Sigmoid colon (tissue), 7 donors: ENCODE data around the gene LILRA2. TPM values are rescaled to one million over a fixed set of nuclear protein-coding genes. Genes with fewer than 3 reads are reported as not detected.
"Not testable (repeated sequence)": the region's sequence is repeated elsewhere in the genome, so short reads cannot be mapped to it uniquely, and the experiment has no call there.

Experiments
- DNase-seq: peaks from one replicate; pipeline ENCODE4 v3.0.0-alpha.2; 2019
- H3K27ac ChIP-seq, 4 donors: fragments of 200-600 bp; sonication (generic); one replicate each; pipeline ENCODE4 v1.5.1; 2016 to 2019; ENCODE audit warnings: mild to moderate bottlenecking in 1 of 4
- H3K27me3 ChIP-seq, 3 donors: fragments of 200-600 bp; sonication (generic); one replicate each; pipeline ENCODE4 v1.5.1; 2019; ENCODE audit warnings: mild to moderate bottlenecking in 1 of 3
- H3K36me3 ChIP-seq, 4 donors: fragments of 200-600 bp; sonication (generic); one replicate each; pipeline ENCODE4 v1.5.1; 2016 to 2019
- H3K4me1 ChIP-seq, 4 donors: fragments of 200-600 bp; sonication (generic); one replicate each; pipeline ENCODE4 v1.5.1; 2017 to 2019
- H3K4me3 ChIP-seq, 4 donors: fragments of 200-600 bp; sonication (generic); one replicate each; pipeline ENCODE4 v1.5.1; 2017 to 2019; ENCODE audit warnings: mild to moderate bottlenecking in 2 of 4, moderate library complexity in 1 of 4
- H3K9me3 ChIP-seq, 4 donors: fragments of 200-600 bp in 3 of 4; sonication (generic) in 3 of 4; one replicate each; pipeline versions ENCODE4 v1.5.1 to v1.6.1; 2013 to 2019
- EP300 ChIP-seq, 4 donors: sonication (generic); formaldehyde crosslinking; IDR thresholded peaks; one replicate each; pipeline ENCODE4 v1.6.1; 2017; ENCODE audit warnings: antibody characterized with exemption in 4 of 4
- POLR2A ChIP-seq, 2 donors: fragments of 450-650 bp; IDR thresholded peaks; one replicate each; pipeline ENCODE4 v1.6.1; 2016; ENCODE audit warnings: antibody characterized with exemption in 2 of 2, mild to moderate bottlenecking in 2 of 2, moderate library complexity in 2 of 2
- POLR2AphosphoS5 ChIP-seq, 4 donors: sonication (generic); formaldehyde crosslinking; IDR thresholded peaks; one replicate each; pipeline ENCODE4 v1.6.1; 2017; ENCODE audit warnings: antibody characterized with exemption in 4 of 4
- WGBS, 2 donors: extraction: QIAGEN DNeasy Blood & Tissue Kit; methylation state at CpG; one replicate each; pipeline ENCODE4 v1.1.7; 2013; 5-methylcytosine and 5-hydroxymethylcytosine counted together
- intact Hi-C: fragments of 100-400 bp; cut with DNase I; formaldehyde crosslinking; loops from one replicate; pipeline ENCODE4 v1.15.1; 2023
- polyA plus RNA-seq, 3 donors: library from polyadenylated mRNA; stranded (reverse); fragments of 200-250 nt; gene quantifications; one replicate each; pipeline ENCODE4 v1.2.3, GENCODE V29; 2013
- small RNA-seq, 3 donors: library from RNA; depleted of rRNA; stranded (forward); fragments of <200 nt; gene quantifications; one replicate each; pipeline ENCODE3, GENCODE V24; 2016
- total RNA-seq, 4 donors: library from RNA; depleted of rRNA; stranded (reverse); fragments of >200 nt; gene quantifications; one replicate each; pipeline ENCODE4 v1.1.0, GENCODE V29; 2016
- TF ChIP-seq, protein P1 (sequence below), 4 experiments: fragments of 450-650 bp in 3 of 4; fragments of 200-600 bp in 1 of 4; IDR thresholded peaks; one replicate each; pipeline ENCODE4 v1.5.1; 2016 to 2019; ENCODE audit warnings: antibody characterized with exemption in 4 of 4, mild to moderate bottlenecking in 3 of 4, moderate library complexity in 2 of 4
- donor health status: healthy with polysubstance abuse.
- donor health status: Bipolar disorder and iron deficiency.
- donor health status: healthy.

The LILRA2 gene
- total and polyA plus RNA-seq, 7 donors: 0.66 to 3.4 (median 3.2) TPM; not detected in 1

DNA sequence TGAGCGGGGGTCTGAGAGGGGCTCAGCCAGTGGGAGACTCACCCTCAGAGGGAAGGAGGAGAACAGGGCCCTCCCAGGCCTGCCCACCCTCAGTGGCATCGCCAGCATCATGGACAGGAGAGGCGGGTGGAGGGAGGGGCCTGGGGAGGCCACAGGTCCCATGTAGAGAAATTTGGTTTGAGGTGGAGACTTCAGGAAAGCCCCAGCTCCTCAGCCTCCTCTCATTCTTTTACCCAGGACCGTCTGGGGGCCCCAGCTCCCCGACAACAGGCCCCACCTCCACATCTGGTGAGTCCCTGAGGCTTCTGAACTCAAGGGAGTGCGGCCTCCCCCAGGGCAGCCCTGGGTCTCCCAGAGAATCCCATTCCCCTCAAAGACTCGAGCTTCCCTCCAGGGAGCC, 59.8 kb downstream of the LILRA2 start:
- no peak for TF ChIP-seq POLR2AphosphoS5 (IDR thresholded peaks at IDR 0.05)
- TF ChIP-seq EP300 (IDR thresholded peaks at IDR 0.05): no peak
- no peak for TF ChIP-seq POLR2A (IDR thresholded peaks at IDR 0.05)
- TF ChIP-seq, protein P1, sequence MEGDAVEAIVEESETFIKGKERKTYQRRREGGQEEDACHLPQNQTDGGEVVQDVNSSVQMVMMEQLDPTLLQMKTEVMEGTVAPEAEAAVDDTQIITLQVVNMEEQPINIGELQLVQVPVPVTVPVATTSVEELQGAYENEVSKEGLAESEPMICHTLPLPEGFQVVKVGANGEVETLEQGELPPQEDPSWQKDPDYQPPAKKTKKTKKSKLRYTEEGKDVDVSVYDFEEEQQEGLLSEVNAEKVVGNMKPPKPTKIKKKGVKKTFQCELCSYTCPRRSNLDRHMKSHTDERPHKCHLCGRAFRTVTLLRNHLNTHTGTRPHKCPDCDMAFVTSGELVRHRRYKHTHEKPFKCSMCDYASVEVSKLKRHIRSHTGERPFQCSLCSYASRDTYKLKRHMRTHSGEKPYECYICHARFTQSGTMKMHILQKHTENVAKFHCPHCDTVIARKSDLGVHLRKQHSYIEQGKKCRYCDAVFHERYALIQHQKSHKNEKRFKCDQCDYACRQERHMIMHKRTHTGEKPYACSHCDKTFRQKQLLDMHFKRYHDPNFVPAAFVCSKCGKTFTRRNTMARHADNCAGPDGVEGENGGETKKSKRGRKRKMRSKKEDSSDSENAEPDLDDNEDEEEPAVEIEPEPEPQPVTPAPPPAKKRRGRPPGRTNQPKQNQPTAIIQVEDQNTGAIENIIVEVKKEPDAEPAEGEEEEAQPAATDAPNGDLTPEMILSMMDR (IDR thresholded peaks at IDR 0.05): no peak
- WGBS, 2 donors: 61 to 67% methylated on average over 7 of the region's 7 CpGs
- H3K27ac ChIP-seq: no peak overlapping the region

GRCh38 chr19:54636081-54636480, 62.5 kb downstream of the LILRA2 start:
- WGBS, 2 donors: 35 to 37% methylated on average over 12 of the region's 12 CpGs
- DNase-seq, intact Hi-C loops, H3K4me1 ChIP-seq, H3K27me3 ChIP-seq, H3K36me3 ChIP-seq, H3K27ac ChIP-seq, H3K4me3 ChIP-seq, H3K9me3 ChIP-seq: not testable (repeated sequence)

More for the DNA sequence above, 59.8 kb downstream of the LILRA2 start:
- Histone ChIP-seq H3K36me3 (no peaks in the 10 kb centered on the region), H3K27me3 (peaks cover 0 to 6% (median 6%) of the 10 kb centered on the region in 3 donors), H3K4me1 (no peaks in the 10 kb centered on the region), H3K4me3 (no peak overlapping the region), H3K9me3 (no peaks in the 10 kb centered on the region)
- intact Hi-C loops: no loop called here
- DNase-seq: no peak

- 93 to 94% methylated on average over 18 of the region's 18 CpGs for WGBS, 2 donors
- H3K9me3 ChIP-seq: no peaks in the 10 kb centered on the region
- TF ChIP-seq, protein P1 (IDR thresholded peaks at IDR 0.05): no peak
- no peak for TF ChIP-seq EP300 (IDR thresholded peaks at IDR 0.05)
- TF ChIP-seq POLR2AphosphoS5 (IDR thresholded peaks at IDR 0.05): no peak
- TF ChIP-seq POLR2A (IDR thresholded peaks at IDR 0.05): no peak
- H3K27ac ChIP-seq: no peak overlapping the region
- intact Hi-C loops: no loop called here
- no peaks in the 10 kb centered on the region for H3K4me1 ChIP-seq
- no peaks in the 10 kb centered on the region for H3K36me3 ChIP-seq
- H3K27me3 ChIP-seq: peaks cover 0 to 10% (median 0%) of the 10 kb centered on the region in 3 donors
- no peak overlapping the region for H3K4me3 ChIP-seq
- DNase-seq: no peak
These were observed 65.1 kb downstream of the LILRA2 start for GRCh38 chr19:54638683-54639082.

Small RNAs within 50 kb of the gene (small RNA-seq; reads per million reads assigned to genes)
- gene AC245036.2: 0 reads per million in 3 donors

Other genes starting within 250 kb of the LILRA2 start
- under 1 TPM in 1 of 4 donors, not detected in 3; 0.36 TPM for gene LILRA4, start 234.6 kb upstream of the LILRA2 start, total RNA-seq
- gene LILRA4, start 234.6 kb upstream of the LILRA2 start, polyA plus RNA-seq: 1 to 10 TPM in 2 of 3 donors, under 1 TPM in 1; 0.92 to 3.9 (median 3.0) TPM
- 10 to 100 TPM in 3 of 4 donors, 1 to 10 TPM in 1; 4.4 to 18.9 (median 14.4) TPM for gene LAIR1, start 208.9 kb upstream of the LILRA2 start, total RNA-seq
- 10 to 100 TPM in 2 of 3 donors, 1 to 10 TPM in 1; 6.6 to 34.6 (median 13.4) TPM for gene LAIR1, start 208.9 kb upstream of the LILRA2 start, polyA plus RNA-seq
- 1 to 10 TPM; 2.5 to 5.4 (median 3.7) TPM for gene TTYH1, start 158.3 kb upstream of the LILRA2 start, total RNA-seq
- 1 to 10 TPM in 2 of 3 donors, under 1 TPM in 1; 0.23 to 2.2 (median 1.8) TPM for gene TTYH1, start 158.3 kb upstream of the LILRA2 start, polyA plus RNA-seq
- gene LENG8, start 124.6 kb upstream of the LILRA2 start, total RNA-seq: 100 to 1,000 TPM in 2 of 4 donors, 10 to 100 TPM in 2; 59.1 to 286 (median 107) TPM
- 100 to 1,000 TPM in 1 of 3 donors, 10 to 100 TPM in 2; 13.6 to 148 (median 18.0) TPM for gene LENG8, start 124.6 kb upstream of the LILRA2 start, polyA plus RNA-seq
- gene LENG9, start 110.0 kb upstream of the LILRA2 start, total RNA-seq: 1 to 10 TPM; 2.5 to 7.8 (median 3.6) TPM
- gene LENG9, start 110.0 kb upstream of the LILRA2 start, polyA plus RNA-seq: 10 to 100 TPM in 2 of 3 donors, 1 to 10 TPM in 1; 8.1 to 14.8 (median 13.2) TPM
- 10 to 100 TPM; 12.1 to 16.6 (median 13.1) TPM for gene CDC42EP5, start 100.5 kb upstream of the LILRA2 start, total RNA-seq
- gene CDC42EP5, start 100.5 kb upstream of the LILRA2 start, polyA plus RNA-seq: 100 to 1,000 TPM; 171 to 529 (median 348) TPM
- gene LAIR2, start 71.0 kb upstream of the LILRA2 start, total RNA-seq: not detected
- 1 to 10 TPM in 1 of 3 donors, not detected in 2; 1.9 TPM for gene LAIR2, start 71.0 kb upstream of the LILRA2 start, polyA plus RNA-seq
- gene LILRA1, start 19.8 kb downstream of the LILRA2 start, total RNA-seq: 1 to 10 TPM in 2 of 4 donors, under 1 TPM in 2; 0.66 to 2.3 (median 0.91) TPM
- under 1 TPM in 1 of 3 donors, not detected in 2; 0.54 TPM for gene LILRA1, start 19.8 kb downstream of the LILRA2 start, polyA plus RNA-seq
- gene LILRB1, start 56.7 kb downstream of the LILRA2 start, total RNA-seq: 1 to 10 TPM; 1.8 to 5.8 (median 3.0) TPM
- 10 to 100 TPM in 1 of 3 donors, 1 to 10 TPM in 2; 3.7 to 11.7 (median 6.6) TPM for gene LILRB1, start 56.7 kb downstream of the LILRA2 start, polyA plus RNA-seq
- 1 to 10 TPM; 1.4 to 6.4 (median 4.3) TPM for gene LILRB4, start 89.2 kb downstream of the LILRA2 start, total RNA-seq
- gene LILRB4, start 89.2 kb downstream of the LILRA2 start, polyA plus RNA-seq: 10 to 100 TPM in 2 of 3 donors, 1 to 10 TPM in 1; 3.0 to 23.8 (median 15.8) TPM
- gene KIR3DL3, start 150.7 kb downstream of the LILRA2 start, total RNA-seq: not detected
- gene KIR3DL3, start 150.7 kb downstream of the LILRA2 start, polyA plus RNA-seq: under 1 TPM in 1 of 3 donors, not detected in 2; 0.06 TPM
- gene KIR2DL3, start 164.7 kb downstream of the LILRA2 start, total RNA-seq: not detected
- gene KIR2DL3, start 164.7 kb downstream of the LILRA2 start, polyA plus RNA-seq: under 1 TPM in 1 of 3 donors, not detected in 2; 0.07 TPM
- gene KIR2DL1, start 196.0 kb downstream of the LILRA2 start, total RNA-seq: not detected
- gene KIR2DL1, start 196.0 kb downstream of the LILRA2 start, polyA plus RNA-seq: under 1 TPM in 1 of 3 donors, not detected in 2; 0.06 TPM
- gene KIR2DL4, start 229.8 kb downstream of the LILRA2 start, total RNA-seq: not detected
- under 1 TPM in 1 of 3 donors, not detected in 2; 0.45 TPM for gene KIR2DL4, start 229.8 kb downstream of the LILRA2 start, polyA plus RNA-seq
- not detected for gene KIR3DL1, start 242.7 kb downstream of the LILRA2 start, total RNA-seq
- under 1 TPM in 1 of 3 donors, not detected in 2; 0.04 TPM for gene KIR3DL1, start 242.7 kb downstream of the LILRA2 start, polyA plus RNA-seq